GM18505 (cell line): ENCODE results near the gene RAB21.

Source experiments
- ATAC-seq: cut with Tn5 transposase; IDR thresholded peaks from one replicate; pipeline ENCODE4 v1.9.1; 2021; ENCODE audit not compliant: unreplicated experiment
- POLR2A ChIP-seq: IDR thresholded peaks from 4 replicates; pipeline ENCODE4 v1.6.1; 2011; ENCODE audit warnings: borderline replicate concordance; ENCODE audit not compliant: insufficient read depth, insufficient read length; ENCODE audit errors: extremely low read depth

RAB21 gene

GRCh38 chr12:71763677-71764379 lies 9.2 kb downstream of the RAB21 start:
- TF ChIP-seq POLR2A, result no peak
- ATAC-seq, result no peak

DNA sequence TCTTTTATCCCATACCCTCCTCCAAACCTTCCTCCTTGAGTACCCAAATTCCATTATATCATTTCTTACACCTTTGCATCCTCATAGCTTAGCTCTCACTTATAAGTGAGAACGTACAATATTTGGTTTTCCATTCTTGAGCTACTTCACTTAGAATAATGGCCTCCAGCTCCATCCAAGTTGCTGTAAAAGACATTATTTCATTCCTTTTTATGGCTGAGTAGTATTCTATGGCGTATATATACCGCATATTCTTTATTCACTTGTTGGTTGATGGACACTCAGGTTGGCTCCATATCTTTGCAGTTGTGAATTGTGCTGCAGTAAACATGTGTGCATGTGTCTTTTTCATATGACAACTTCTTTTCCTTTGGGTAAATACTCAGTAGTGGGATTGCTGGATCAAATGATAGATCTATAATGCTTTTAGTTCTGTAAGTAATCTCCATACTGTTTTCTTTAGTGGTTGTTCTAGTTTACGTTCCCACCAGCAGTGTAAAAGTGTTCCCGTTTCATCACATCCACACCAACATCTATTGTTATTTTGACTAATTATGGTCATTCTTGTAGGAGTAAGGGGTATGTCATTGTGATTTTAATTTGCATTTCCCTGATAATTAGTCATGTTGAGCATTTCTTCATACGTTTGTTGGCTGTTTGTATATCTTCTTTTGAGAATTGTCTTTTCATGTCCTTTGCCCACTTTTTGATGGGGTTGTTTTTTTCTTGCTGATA lies 10.1 kb downstream of the RAB21 start:
- ATAC-seq, result no peak
- no peak for TF ChIP-seq POLR2A

- no peak for ATAC-seq
- TF ChIP-seq POLR2A, result no peak
Observed at GRCh38 chr12:71766202-71766601, 11.5 kb downstream of the RAB21 start.

DNA sequence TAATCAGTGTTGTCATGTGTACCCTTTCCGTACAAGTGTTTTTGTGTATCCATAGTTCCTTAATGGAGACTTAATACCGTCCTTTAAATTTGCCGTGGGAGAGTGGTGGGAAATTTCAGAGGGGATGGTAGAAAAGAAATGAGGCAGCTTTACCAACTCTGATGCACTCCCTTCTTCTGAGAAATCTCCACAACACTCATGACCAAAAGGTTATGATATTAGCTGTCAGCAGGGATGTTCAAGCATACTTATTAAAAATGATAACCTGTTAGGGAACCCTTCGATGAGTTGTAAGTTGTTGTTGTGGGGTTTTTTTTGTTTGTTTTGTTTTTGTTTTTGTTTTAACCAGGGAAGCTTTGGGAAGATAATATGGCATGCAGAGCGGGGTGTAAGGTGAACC lies 12.5 kb downstream of the RAB21 start:
- TF ChIP-seq POLR2A, result no peak
- no peak for ATAC-seq

GRCh38 chr12:71768900-71769299 lies 14.2 kb downstream of the RAB21 start:
- no peak for TF ChIP-seq POLR2A
- ATAC-seq, result no peak

DNA sequence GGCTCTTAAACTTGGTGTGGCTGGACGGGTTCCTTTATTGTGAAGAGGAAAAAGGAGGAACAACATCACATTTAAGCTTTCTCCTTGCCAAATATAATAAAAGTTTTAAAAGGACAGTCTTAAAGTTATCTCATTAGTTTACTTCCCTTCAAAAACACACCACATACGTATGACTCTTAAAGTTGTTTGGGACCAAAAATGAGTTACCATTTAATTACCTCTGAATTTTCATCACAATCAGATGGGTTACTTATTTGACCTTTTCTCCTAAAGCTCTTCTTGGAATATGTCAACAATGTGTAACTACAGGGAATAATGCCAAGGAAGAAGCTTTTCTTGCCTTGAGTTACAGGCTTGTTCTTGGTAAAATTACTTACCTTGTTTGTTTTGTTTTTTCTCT lies 16.4 kb downstream of the RAB21 start:
- no peak for TF ChIP-seq POLR2A
- no peak for ATAC-seq

DNA sequence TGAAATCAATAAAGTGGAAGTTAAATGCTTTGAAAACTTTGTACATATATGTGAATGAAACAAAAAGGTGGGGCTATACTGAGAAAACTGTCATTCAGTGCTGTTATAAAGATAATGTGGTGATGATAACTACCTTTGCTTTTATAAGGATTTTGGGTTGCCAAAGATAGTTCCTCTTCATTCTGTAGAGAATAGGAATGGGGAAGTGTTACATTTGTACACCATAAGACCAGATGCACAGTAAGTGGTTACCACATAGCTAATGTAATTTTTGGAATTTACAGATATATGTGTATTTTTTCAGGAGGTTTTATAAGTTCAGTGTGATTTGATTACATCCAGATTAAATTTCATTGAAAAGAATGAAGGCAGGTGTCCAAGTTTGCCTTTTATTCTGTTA lies 18.1 kb downstream of the RAB21 start:
- no peak for ATAC-seq
- no peak for TF ChIP-seq POLR2A

- no peak for TF ChIP-seq POLR2A
- ATAC-seq, result peak; percentile 55
Observed at GRCh38 chr12:71780237-71780822, 25.7 kb downstream of the RAB21 start.

DNA sequence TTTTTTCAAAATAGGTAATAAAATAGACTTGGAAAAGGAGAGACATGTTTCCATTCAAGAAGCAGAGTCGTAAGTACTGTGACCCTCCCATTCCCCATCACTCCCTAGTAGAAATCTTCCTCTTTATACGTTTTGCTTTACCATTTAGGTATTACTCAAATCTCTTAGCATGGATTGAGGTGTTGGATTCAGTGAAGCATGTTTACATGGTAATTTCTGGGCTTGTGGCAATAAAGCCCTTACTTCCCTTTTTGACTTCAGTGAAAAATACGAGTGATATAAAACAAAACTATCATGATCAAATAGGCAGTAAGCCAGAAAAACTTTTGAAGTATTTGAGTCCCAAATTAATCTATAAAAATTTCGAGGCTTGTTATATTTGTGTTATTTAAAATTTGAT lies 27.4 kb downstream of the RAB21 start:
- ATAC-seq, result peak; percentile 63
- TF ChIP-seq POLR2A, result no peak

DNA sequence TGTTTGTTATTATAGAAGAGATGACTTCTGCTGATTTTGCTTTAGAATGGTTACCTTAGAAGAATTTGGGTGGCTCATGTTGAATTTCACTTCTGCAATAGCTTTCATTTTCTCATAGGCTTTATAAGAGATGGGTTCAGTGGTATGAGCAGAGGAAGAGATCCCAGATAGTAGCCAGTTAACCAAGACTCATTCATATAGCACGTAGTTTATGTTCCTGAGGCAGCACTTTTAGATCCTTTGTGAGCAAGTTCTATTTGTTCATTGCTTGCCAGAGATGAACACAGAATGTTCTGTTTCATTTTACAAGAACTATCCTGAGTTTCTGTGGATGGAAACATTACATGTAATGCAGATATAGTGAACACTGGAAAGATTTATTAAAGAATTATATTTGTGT lies 32.2 kb downstream of the RAB21 start:
- no peak for TF ChIP-seq POLR2A
- ATAC-seq, result no peak

DNA sequence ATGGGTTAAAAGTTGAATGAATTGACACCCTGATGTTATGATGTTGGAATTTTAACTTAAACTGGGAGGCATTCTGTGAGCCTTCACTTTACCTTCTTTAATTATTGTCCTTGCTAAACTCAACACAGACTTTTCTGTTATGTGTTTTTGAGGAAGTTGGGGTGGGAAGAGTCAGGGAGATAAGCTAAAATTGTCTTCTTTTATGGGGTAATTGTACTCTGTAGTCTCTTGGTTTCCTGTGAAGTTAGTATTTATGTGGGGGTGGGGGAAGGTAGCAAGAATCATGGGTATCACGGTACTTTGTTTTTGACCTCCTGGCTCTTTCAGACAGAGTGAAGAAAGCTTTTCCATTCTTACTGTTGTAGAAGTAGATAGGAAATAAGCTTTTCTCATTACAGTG lies 32.9 kb downstream of the RAB21 start:
- no peak for TF ChIP-seq POLR2A
- no peak for ATAC-seq

DNA sequence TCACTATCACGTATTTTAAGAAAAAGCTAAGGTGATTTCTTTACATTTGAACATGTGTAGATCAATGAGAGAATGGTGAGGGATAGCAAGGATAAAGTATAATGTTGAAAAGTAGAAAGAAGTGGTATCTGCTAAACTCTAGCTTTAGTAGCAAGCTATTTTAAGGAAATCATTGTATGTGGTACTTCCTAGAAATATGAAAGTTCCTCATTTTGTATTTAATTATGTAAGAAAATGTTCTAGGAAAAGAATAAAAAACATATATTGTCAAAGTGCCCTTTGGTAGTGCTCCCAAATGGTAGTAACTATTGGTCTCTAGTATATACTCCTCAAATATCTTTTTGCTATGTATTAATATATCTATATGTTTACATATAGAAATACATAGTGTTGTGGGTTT lies 35.7 kb downstream of the RAB21 start:
- ATAC-seq, result no peak
- TF ChIP-seq POLR2A, result no peak

- TF ChIP-seq POLR2A, result no peak
- ATAC-seq, result no peak
Observed at GRCh38 chr12:71791473-71792150, 36.9 kb downstream of the RAB21 start.
